Measurements from ENCODE around the gene SLC25A17.
"Not testable (repeated sequence)": the region's sequence is repeated elsewhere in the genome, so short reads cannot be mapped to it uniquely, and the experiment has no call there.

SLC25A17 gene

GRCh38 chr22:40789131-40789530 is 30.0 kb downstream of the SLC25A17 start:
- DNase-seq (ENCODE audit: low read depth), result no peak
- H3K4me3 ChIP-seq (ENCODE audit: control insufficient read depth, low read depth, low read length), result no peak overlapping the region
- no peak for TF ChIP-seq CTCF (conservative IDR thresholded peaks at IDR 0.05; ENCODE audit: control insufficient read depth, insufficient read depth, low read depth, low read length)

GRCh38 chr22:40782521-40782920 is 36.6 kb downstream of the SLC25A17 start:
- DNase-seq (ENCODE audit: low read depth), result no peak
- no peak for TF ChIP-seq CTCF (conservative IDR thresholded peaks at IDR 0.05; ENCODE audit: control insufficient read depth, insufficient read depth, low read depth, low read length)
- H3K4me3 ChIP-seq (ENCODE audit: control insufficient read depth, low read depth, low read length), result no peak overlapping the region

GRCh38 chr22:40781749-40782148 is 37.4 kb downstream of the SLC25A17 start:
- DNase-seq (ENCODE audit: low read depth); H3K4me3 ChIP-seq (ENCODE audit: control insufficient read depth, low read depth, low read length): not testable (repeated sequence)

- no peak for DNase-seq (ENCODE audit: low read depth)
- TF ChIP-seq CTCF (conservative IDR thresholded peaks at IDR 0.05; ENCODE audit: control insufficient read depth, insufficient read depth, low read depth, low read length), result no peak
- H3K4me3 ChIP-seq (ENCODE audit: control insufficient read depth, low read depth, low read length), result no peak overlapping the region
These were observed 49.4 kb downstream of the SLC25A17 start for GRCh38 chr22:40769761-40770160.

- DNase-seq (ENCODE audit: low read depth), result no peak
- TF ChIP-seq CTCF (conservative IDR thresholded peaks at IDR 0.05; ENCODE audit: control insufficient read depth, insufficient read depth, low read depth, low read length), result no peak
These were observed 50.9 kb downstream of the SLC25A17 start for GRCh38 chr22:40768206-40768605.

GRCh38 chr22:40766956-40767355 is 52.2 kb downstream of the SLC25A17 start:
- H3K4me3 ChIP-seq (ENCODE audit: control insufficient read depth, low read depth, low read length), result no peak overlapping the region
- TF ChIP-seq CTCF (conservative IDR thresholded peaks at IDR 0.05; ENCODE audit: control insufficient read depth, insufficient read depth, low read depth, low read length), result no peak
- DNase-seq (ENCODE audit: low read depth), result no peak

More at GRCh38 chr22:40768206-40768605, 50.9 kb downstream of the SLC25A17 start:
- H3K4me3 ChIP-seq (ENCODE audit: control insufficient read depth, low read depth, low read length), result no peak overlapping the region

GRCh38 chr22:40764763-40765441 is 54.2 kb downstream of the SLC25A17 start:
- TF ChIP-seq CTCF (conservative IDR thresholded peaks at IDR 0.05; ENCODE audit: control insufficient read depth, insufficient read depth, low read depth, low read length), result no peak
- no peak overlapping the region for H3K4me3 ChIP-seq (ENCODE audit: control insufficient read depth, low read depth, low read length)
- peak; percentile 57 for DNase-seq (ENCODE audit: low read depth)

Measured in fibroblast of mammary gland (primary cell).